ENCODE results near the gene DDX51. TPM values are rescaled to one million over a fixed set of nuclear protein-coding genes. Genes with fewer than 3 reads are reported as not detected.

The DDX51 gene
- total and polyA plus RNA-seq, 5 donors from 2014 or later = 4.8 to 41.2 (median 6.8) TPM

DNA sequence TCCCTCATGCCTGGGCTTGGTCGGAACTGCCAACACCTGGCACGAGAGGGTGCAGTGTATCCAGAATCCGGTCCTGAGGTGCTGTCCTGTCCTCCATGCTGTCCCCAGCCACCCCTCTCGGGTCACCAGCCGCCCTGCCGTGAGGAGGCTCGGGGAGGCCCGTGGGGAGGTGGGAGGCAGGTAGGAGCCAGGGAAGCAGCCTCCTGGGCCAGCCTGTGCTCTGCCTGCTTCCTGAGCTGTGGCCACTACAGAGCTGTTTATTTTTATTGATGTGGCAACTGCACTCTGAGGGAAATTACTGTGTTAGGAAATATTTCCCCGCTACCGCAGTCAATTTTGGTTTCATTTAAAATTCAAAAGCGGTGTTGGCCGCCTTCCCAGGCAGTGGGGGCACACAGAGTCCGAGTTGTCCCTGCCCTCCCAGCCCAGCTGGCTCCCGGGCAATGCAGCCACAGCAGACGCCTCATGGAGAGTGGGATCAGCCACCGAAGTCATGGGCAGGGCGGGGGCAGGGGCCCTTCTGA lies 18.5 kb upstream of the DDX51 start:
- no peak overlapping the region for H3K4me3 Mint-ChIP-seq
- H3K27me3 Mint-ChIP-seq = no peaks in the 10 kb centered on the region

DNA sequence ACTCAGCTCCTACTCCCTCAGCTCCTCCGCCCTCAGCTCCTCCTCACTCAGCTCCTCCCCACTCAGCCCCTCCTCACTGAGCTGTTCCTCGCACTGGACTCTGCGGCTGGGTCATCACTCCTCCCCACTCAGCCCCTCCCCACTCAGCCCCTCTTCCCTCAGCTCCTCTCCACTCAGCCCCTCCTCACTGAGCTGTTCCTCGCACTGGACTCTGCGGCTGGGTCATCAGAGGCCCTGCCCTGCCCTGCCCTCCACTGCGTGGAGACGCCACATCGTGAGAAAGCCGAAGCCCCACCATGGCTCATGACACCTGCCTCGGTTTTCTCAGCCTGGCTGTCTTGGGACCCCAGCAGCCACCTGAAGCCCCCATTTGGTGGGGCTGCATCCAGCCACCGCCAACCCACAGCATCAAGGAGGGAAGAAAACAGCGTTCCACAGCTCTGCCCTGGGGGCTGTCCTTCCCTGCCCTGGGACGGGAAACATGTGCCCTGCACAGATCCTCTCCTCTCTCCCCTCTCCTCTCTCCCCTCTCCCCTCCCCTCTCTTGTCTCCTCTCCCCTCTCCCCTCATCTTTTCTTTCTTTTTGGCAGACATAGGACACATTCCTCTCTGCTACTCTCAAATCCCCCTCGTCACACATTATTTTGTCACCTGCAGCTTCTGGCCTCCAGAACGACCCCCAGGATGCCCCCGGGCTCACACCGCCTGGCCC lies 17.8 kb upstream of the DDX51 start:
- Mint-ChIP-seq H3K27ac (no peak overlapping the region), H3K9me3 (no peaks in the 10 kb centered on the region), H3K4me3 (peak overlapping the region in 1 of 4 donors; percentile 59), H3K27me3 (no peaks in the 10 kb centered on the region), H3K36me3 (no peaks in the 10 kb centered on the region), H3K4me1 (peaks cover 4 to 12% (median 4%) of the 10 kb centered on the region in 4 donors)
- no peak for DNase-seq
- Histone ChIP-seq H3K36me3 (ENCODE audit: control insufficient read depth, insufficient read depth, low read length) (peaks cover 5% of the 10 kb centered on the region), H3K4me1 (ENCODE audit: control insufficient read depth, insufficient read depth, low read length, poor library complexity, severe bottlenecking) (peaks cover 14% of the 10 kb centered on the region), H3K9me3 (ENCODE audit: control insufficient read depth in 2 of 2, low read length in 2 of 2) (no peaks in the 10 kb centered on the region), H3K27ac (ENCODE audit: insufficient read depth, low read length, poor library complexity, severe bottlenecking) (no peak overlapping the region), H3K27me3 (ENCODE audit: control insufficient read depth, insufficient read depth, low read length) (no peaks in the 10 kb centered on the region), H3K4me3 (ENCODE audit: low read depth, low read length) (no peak overlapping the region)
- ATAC-seq (ENCODE audit: low read depth in 2 of 2) = no peak

More for the DNA sequence above, 18.5 kb upstream of the DDX51 start:
- H3K9me3 Mint-ChIP-seq = no peaks in the 10 kb centered on the region
- Histone ChIP-seq H3K4me1 (ENCODE audit: control insufficient read depth, insufficient read depth, low read length, poor library complexity, severe bottlenecking) (peaks cover 14% of the 10 kb centered on the region), H3K9me3 (ENCODE audit: control insufficient read depth in 2 of 2, low read length in 2 of 2) (no peaks in the 10 kb centered on the region), H3K27ac (ENCODE audit: insufficient read depth, low read length, poor library complexity, severe bottlenecking) (no peak overlapping the region), H3K27me3 (ENCODE audit: control insufficient read depth, insufficient read depth, low read length) (no peaks in the 10 kb centered on the region), H3K4me3 (ENCODE audit: low read depth, low read length) (no peak overlapping the region), H3K36me3 (ENCODE audit: control insufficient read depth, insufficient read depth, low read length) (peaks cover 5% of the 10 kb centered on the region)
- H3K36me3 Mint-ChIP-seq = no peaks in the 10 kb centered on the region
- DNase-seq (no peak), ATAC-seq (ENCODE audit: low read depth in 2 of 2) (no peak)
- H3K4me1 Mint-ChIP-seq = peaks cover 4 to 12% (median 4%) of the 10 kb centered on the region in 4 donors
- no peak overlapping the region for H3K27ac Mint-ChIP-seq

DNA sequence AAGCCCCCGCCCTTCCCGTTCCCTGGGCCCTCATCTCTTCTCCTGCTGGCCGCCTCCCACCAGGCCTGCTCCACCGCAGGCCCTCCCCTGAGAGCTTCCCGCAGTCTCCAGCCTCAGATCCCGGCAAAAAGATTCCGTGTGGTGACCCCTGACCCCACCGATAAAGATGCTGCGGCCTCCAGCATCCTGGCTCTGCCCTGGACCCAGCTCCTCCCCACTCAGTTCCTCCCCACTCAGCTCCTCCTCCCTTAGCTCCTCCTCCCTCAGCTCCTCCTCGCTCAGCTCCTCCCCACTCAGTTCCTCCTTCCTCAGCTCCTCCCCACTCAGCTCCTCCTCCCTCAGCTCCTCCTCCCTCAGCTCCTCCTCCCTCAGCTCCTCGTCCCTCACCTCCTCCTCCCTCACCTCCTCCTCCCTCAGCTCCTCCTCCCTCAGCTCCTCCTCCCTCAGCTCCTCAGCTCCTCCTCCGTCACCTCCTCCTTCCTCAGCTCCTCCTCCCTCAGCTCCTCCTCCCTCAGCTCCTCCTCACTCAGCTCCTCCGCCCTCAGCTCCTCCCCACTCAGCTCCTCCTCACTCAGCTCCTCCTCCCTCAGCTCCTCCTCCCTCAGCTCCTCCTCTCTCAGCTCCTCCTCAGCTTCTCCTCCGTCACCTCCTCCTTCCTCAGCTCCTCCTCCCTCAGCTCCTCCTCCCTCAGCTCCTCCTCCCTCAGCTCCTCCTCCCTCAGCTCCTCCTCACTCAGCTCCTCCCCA lies 17.1 kb upstream of the DDX51 start:
- Mint-ChIP-seq H3K4me3 (no peak overlapping the region), H3K27ac (peak overlapping the region in 1 of 3 donors; percentile 86)

DNA sequence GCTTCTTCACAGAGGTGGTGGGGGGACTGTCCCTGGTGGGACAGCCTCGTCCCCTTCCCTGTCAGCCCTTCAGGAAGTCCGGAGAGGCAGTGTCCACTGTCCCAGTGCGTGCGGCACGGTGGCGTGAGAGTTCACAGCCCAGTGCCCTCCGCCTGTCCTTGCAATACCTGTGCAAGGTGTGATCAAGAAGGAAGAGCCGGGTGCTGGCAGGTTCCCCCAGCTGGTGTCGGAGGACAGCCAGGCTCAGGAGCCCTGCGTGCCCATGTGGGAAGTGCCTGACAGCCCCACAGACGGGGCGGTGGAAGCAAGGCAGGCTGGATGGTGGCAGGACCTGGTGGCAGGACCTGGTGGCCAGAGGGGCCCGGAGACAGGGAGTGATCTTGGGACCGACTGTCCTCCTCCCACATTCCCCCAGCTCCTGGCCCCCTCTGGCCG lies 16.5 kb upstream of the DDX51 start:
- no peak for DNase-seq
- H3K4me3 Mint-ChIP-seq = no peak overlapping the region

More for the DNA sequence above, 17.1 kb upstream of the DDX51 start:
- Mint-ChIP-seq H3K27me3 (no peaks in the 10 kb centered on the region), H3K9me3 (no peaks in the 10 kb centered on the region), H3K36me3 (no peaks in the 10 kb centered on the region), H3K4me1 (peaks cover 4 to 12% (median 4%) of the 10 kb centered on the region in 4 donors)
- ATAC-seq (ENCODE audit: low read depth in 2 of 2) (no peak), DNase-seq (no peak)
- H3K4me1 ChIP-seq (ENCODE audit: control insufficient read depth, insufficient read depth, low read length, poor library complexity, severe bottlenecking) = peaks cover 14% of the 10 kb centered on the region
- H3K36me3 ChIP-seq (ENCODE audit: control insufficient read depth, insufficient read depth, low read length) = peaks cover 5% of the 10 kb centered on the region
- no peaks in the 10 kb centered on the region for H3K9me3 ChIP-seq (ENCODE audit: control insufficient read depth in 2 of 2, low read length in 2 of 2)
- H3K27ac ChIP-seq (ENCODE audit: insufficient read depth, low read length, poor library complexity, severe bottlenecking) = no peak overlapping the region
- no peaks in the 10 kb centered on the region for H3K27me3 ChIP-seq (ENCODE audit: control insufficient read depth, insufficient read depth, low read length)
- no peak overlapping the region for H3K4me3 ChIP-seq (ENCODE audit: low read depth, low read length)

DNA sequence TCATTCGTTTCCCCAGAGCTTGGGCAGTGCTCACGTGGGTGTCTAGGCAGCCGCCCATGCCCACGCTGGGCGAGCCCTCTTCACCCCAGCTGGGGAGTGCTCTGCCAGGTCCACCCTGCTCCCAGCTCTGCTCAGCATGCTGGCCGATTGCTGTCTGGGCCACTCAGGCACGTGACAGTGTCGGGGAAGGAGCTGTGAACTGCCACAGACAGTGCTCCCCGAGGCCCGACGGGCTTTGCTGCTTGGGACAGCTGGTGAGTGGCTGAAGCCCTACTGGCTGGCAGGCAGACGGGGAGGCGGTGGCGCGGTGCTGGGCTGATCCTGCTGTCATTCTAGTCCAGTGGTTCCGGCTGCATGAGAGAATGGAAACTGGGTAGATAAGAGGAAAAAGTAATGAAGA lies 15.9 kb upstream of the DDX51 start:
- H3K36me3 Mint-ChIP-seq = no peaks in the 10 kb centered on the region
- H3K36me3 ChIP-seq (ENCODE audit: control insufficient read depth, insufficient read depth, low read length) = peaks cover 5% of the 10 kb centered on the region
- no peaks in the 10 kb centered on the region for H3K27me3 ChIP-seq (ENCODE audit: control insufficient read depth, insufficient read depth, low read length)
- H3K27me3 Mint-ChIP-seq = no peaks in the 10 kb centered on the region
- H3K4me3 Mint-ChIP-seq = no peak overlapping the region
- peak overlapping the region in 1 of 3 donors; percentile 88 for H3K27ac Mint-ChIP-seq
- H3K9me3 Mint-ChIP-seq = no peaks in the 10 kb centered on the region
- ATAC-seq (ENCODE audit: low read depth in 2 of 2) = no peak
- H3K4me3 ChIP-seq (ENCODE audit: low read depth, low read length) = no peak overlapping the region
- no peak for DNase-seq
- H3K4me1 Mint-ChIP-seq = peaks cover 4 to 12% (median 4%) of the 10 kb centered on the region in 4 donors
- no peaks in the 10 kb centered on the region for H3K9me3 ChIP-seq (ENCODE audit: control insufficient read depth in 2 of 2, low read length in 2 of 2)
- peaks cover 14% of the 10 kb centered on the region for H3K4me1 ChIP-seq (ENCODE audit: control insufficient read depth, insufficient read depth, low read length, poor library complexity, severe bottlenecking)
- H3K27ac ChIP-seq (ENCODE audit: insufficient read depth, low read length, poor library complexity, severe bottlenecking) = no peak overlapping the region

More for the DNA sequence above, 16.5 kb upstream of the DDX51 start:
- Histone ChIP-seq H3K4me3 (ENCODE audit: low read depth, low read length) (no peak overlapping the region), H3K27me3 (ENCODE audit: control insufficient read depth, insufficient read depth, low read length) (no peaks in the 10 kb centered on the region), H3K27ac (ENCODE audit: insufficient read depth, low read length, poor library complexity, severe bottlenecking) (no peak overlapping the region), H3K4me1 (ENCODE audit: control insufficient read depth, insufficient read depth, low read length, poor library complexity, severe bottlenecking) (peaks cover 14% of the 10 kb centered on the region), H3K9me3 (ENCODE audit: control insufficient read depth in 2 of 2, low read length in 2 of 2) (no peaks in the 10 kb centered on the region), H3K36me3 (ENCODE audit: control insufficient read depth, insufficient read depth, low read length) (peaks cover 5% of the 10 kb centered on the region)
- H3K27ac Mint-ChIP-seq = no peak overlapping the region
- H3K36me3 Mint-ChIP-seq = no peaks in the 10 kb centered on the region
- no peaks in the 10 kb centered on the region for H3K9me3 Mint-ChIP-seq
- no peaks in the 10 kb centered on the region for H3K27me3 Mint-ChIP-seq
- peaks cover 4 to 12% (median 4%) of the 10 kb centered on the region in 4 donors for H3K4me1 Mint-ChIP-seq
- ATAC-seq (ENCODE audit: low read depth in 2 of 2) = no peak

DNA sequence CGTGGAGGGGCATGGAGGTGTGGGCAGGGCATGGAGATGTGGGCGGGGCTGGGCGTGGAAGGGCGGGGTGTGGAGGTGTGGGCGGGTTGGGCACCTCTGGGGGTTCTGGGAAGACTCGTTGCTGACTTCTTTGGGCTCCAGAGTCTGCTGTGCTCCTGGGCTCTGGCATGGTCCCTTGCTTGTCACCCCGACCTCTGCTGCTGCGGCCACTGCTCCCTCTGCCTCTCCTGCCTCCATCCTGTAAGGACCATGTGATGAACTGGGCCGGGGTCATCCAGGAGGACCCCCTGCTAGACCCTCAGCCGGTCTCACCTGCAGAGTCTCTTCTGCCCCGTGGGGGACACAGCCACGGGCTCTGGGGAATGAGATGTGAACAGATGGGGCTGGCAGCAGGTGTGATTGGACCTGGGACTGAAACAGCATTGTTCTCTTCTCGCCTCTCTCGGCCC lies 15.5 kb upstream of the DDX51 start:
- H3K4me1 ChIP-seq (ENCODE audit: control insufficient read depth, insufficient read depth, low read length, poor library complexity, severe bottlenecking) = peaks cover 14% of the 10 kb centered on the region
- DNase-seq (no peak), ATAC-seq (ENCODE audit: low read depth in 2 of 2) (no peak)
- no peak overlapping the region for H3K4me3 ChIP-seq (ENCODE audit: low read depth, low read length)
- no peaks in the 10 kb centered on the region for H3K36me3 Mint-ChIP-seq
- H3K4me3 Mint-ChIP-seq = no peak overlapping the region
- no peaks in the 10 kb centered on the region for H3K27me3 Mint-ChIP-seq
- H3K36me3 ChIP-seq (ENCODE audit: control insufficient read depth, insufficient read depth, low read length) = peaks cover 5% of the 10 kb centered on the region
- H3K9me3 Mint-ChIP-seq = no peaks in the 10 kb centered on the region
- no peaks in the 10 kb centered on the region for H3K9me3 ChIP-seq (ENCODE audit: control insufficient read depth in 2 of 2, low read length in 2 of 2)
- H3K27me3 ChIP-seq (ENCODE audit: control insufficient read depth, insufficient read depth, low read length) = no peaks in the 10 kb centered on the region
- H3K27ac Mint-ChIP-seq = peak overlapping the region in 1 of 3 donors; percentile 88
- H3K4me1 Mint-ChIP-seq = peaks cover 4 to 11% (median 4%) of the 10 kb centered on the region in 4 donors
- no peak overlapping the region for H3K27ac ChIP-seq (ENCODE audit: insufficient read depth, low read length, poor library complexity, severe bottlenecking)

DNA sequence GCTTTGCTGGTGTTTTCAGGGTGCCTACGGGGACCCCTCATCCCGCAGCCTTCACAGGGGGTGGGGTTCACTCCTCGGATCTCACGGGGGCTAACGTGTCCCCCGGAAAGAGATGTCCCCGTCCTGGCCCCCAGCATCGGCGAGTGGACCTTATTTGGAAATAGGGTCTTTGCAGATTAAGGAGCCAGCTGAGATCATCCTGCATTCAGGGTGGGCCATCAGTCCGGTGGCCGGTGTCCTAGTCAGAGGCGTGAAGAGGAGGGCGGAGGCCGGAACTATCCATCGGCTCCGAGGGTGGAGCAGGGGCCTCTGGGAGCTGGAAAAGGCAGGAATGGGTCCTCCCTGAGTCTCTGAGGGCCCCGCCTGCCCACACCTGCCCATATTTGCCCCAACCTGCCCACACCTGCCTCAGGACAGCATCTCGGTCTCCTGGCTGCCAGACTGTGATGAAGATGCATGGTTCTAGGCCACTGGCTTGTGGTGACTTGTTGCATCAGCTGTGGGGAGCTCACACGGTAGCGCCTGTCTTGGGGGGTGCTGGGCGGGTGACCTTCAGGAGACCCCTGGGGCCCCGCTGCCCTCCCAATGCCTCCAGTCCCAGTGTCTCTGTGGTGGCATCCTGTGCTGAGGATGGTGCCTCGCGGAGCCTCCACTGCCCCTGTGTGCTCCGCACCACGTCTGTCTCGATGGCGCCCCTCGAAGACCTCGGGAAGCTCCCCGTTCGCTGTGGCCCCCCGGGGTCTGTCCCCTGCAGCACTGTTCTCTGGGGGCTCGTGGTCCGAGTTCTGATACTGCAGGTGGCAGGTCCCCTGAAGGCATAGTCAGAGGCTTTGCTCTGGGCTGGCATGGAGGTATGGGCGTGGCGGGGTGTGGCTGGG lies 14.8 kb upstream of the DDX51 start:
- Histone ChIP-seq H3K4me3 (ENCODE audit: low read depth, low read length) (no peak overlapping the region), H3K36me3 (ENCODE audit: control insufficient read depth, insufficient read depth, low read length) (peaks cover 5% of the 10 kb centered on the region), H3K27ac (ENCODE audit: insufficient read depth, low read length, poor library complexity, severe bottlenecking) (no peak overlapping the region), H3K27me3 (ENCODE audit: control insufficient read depth, insufficient read depth, low read length) (no peaks in the 10 kb centered on the region), H3K9me3 (ENCODE audit: control insufficient read depth in 2 of 2, low read length in 2 of 2) (no peaks in the 10 kb centered on the region), H3K4me1 (ENCODE audit: control insufficient read depth, insufficient read depth, low read length, poor library complexity, severe bottlenecking) (peaks cover 20% of the 10 kb centered on the region)
- no peaks in the 10 kb centered on the region for H3K36me3 Mint-ChIP-seq
- H3K9me3 Mint-ChIP-seq = no peaks in the 10 kb centered on the region
- H3K27ac Mint-ChIP-seq = no peak overlapping the region
- no peaks in the 10 kb centered on the region for H3K27me3 Mint-ChIP-seq
- H3K4me1 Mint-ChIP-seq = peaks cover 0 to 6% (median 2%) of the 10 kb centered on the region in 4 donors
- no peak for DNase-seq
- H3K4me3 Mint-ChIP-seq = no peak overlapping the region
- ATAC-seq (ENCODE audit: low read depth in 2 of 2) = no peak
